PC-9 (cell line): ENCODE results near the gene AIPL1. TPM values are rescaled to one million over a fixed set of nuclear protein-coding genes. Genes with fewer than 3 reads are reported as not detected.

Experiments used
- BruUV-seq: library from RNA; stranded (reverse); fragments of 400-500 nt; replicated peaks from 2 replicates; lab custom pipeline; 2021; lab: Mats Ljungman, UMichigan
- CTCF ChIA-PET: fragments of 300-600 bp; sonication (Branson Sonifier 250); formaldehyde crosslinking; loops from one replicate; lab custom pipeline; 2022; ENCODE audit warnings: antibody characterized with exemption; lab: Charles Lee
- POLR2A ChIA-PET: fragments of 300-600 bp; sonication (Branson Sonifier 250); formaldehyde crosslinking; loops from one replicate; lab custom pipeline; 2022; ENCODE audit warnings: antibody characterized with exemption; ENCODE audit not compliant: unreplicated experiment; lab: Charles Lee
- DNase-seq, 2 experiments: peaks; one replicate each; pipeline versions ENCODE4 v3.0.0 to v3.0.0-alpha.2; 2015 to 2022; ENCODE audit warnings: mixed read lengths in 1 of 2
- H2AFZ ChIP-seq: fragments of 200-600 bp; sonication (generic); 2 replicates; pipeline ENCODE4 v1.8.1; 2017; ENCODE audit warnings: antibody characterized with exemption
- H3F3A ChIP-seq: fragments of 200-600 bp; sonication (generic); 2 replicates; pipeline ENCODE4 v1.8.1; 2017; ENCODE audit warnings: antibody characterized with exemption, mild to moderate bottlenecking, low read depth; ENCODE audit not compliant: insufficient read depth
- H3K27ac ChIP-seq: fragments of 200-600 bp; sonication (generic); 2 replicates; pipeline ENCODE4 v1.6.1; 2016; ENCODE audit warnings: mixed run types
- H3K27me3 ChIP-seq: fragments of 200-600 bp; sonication (generic); 2 replicates; pipeline ENCODE4 v1.6.1; 2016; ENCODE audit warnings: low read depth, mixed run types; ENCODE audit not compliant: insufficient read depth
- H3K36me3 ChIP-seq: fragments of 200-600 bp; sonication (generic); 2 replicates; pipeline ENCODE4 v1.6.1; 2016; ENCODE audit warnings: low read depth, mixed run types
- H3K4me1 ChIP-seq: fragments of 200-600 bp; sonication (generic); replicated peaks from 2 replicates; pipeline ENCODE4 v1.6.1; 2016; ENCODE audit warnings: mixed run types; ENCODE audit not compliant: insufficient read depth
- H3K4me2 ChIP-seq: fragments of 200-600 bp; sonication (generic); 2 replicates; pipeline ENCODE4 v1.6.1; 2017; ENCODE audit warnings: mixed run types
- H3K4me3 ChIP-seq: fragments of 200-600 bp; sonication (generic); 2 replicates; pipeline ENCODE4 v1.6.1; 2016; ENCODE audit warnings: mixed run types
- H3K79me2 ChIP-seq: fragments of 200-600 bp; sonication (generic); 2 replicates; pipeline ENCODE4 v1.6.1; 2017; ENCODE audit warnings: low read depth, mixed run types
- H3K9me2 ChIP-seq: fragments of 200-600 bp; sonication (generic); 2 replicates; pipeline ENCODE4 v1.8.1; 2017; ENCODE audit warnings: mild to moderate bottlenecking; ENCODE audit not compliant: insufficient read depth
- H3K9me3 ChIP-seq: fragments of 200-600 bp; sonication (generic); 2 replicates; pipeline ENCODE4 v1.8.1; 2016; ENCODE audit warnings: low read depth; ENCODE audit not compliant: insufficient read depth
- H4K20me1 ChIP-seq: fragments of 200-600 bp; sonication (generic); 2 replicates; pipeline ENCODE4 v1.8.1; 2017; ENCODE audit not compliant: insufficient read depth
- EZH2 ChIP-seq: fragments of 200-600 bp; sonication (generic); IDR thresholded peaks from 2 replicates; pipeline ENCODE4 v1.8.0; 2017; ENCODE audit warnings: antibody characterized with exemption, low read depth
- intact Hi-C: fragments of 100-400 bp; cut with micrococcal nuclease; formaldehyde crosslinking; loops from one replicate; pipeline ENCODE4 v1.10.0; 2022; ENCODE audit not compliant: unreplicated experiment
- total RNA-seq: library from RNA; stranded (reverse); gene quantifications from 2 replicates; pipeline ENCODE4 v1.2.3, GENCODE V29; 2021
- TF ChIP-seq, protein P1 (sequence below): fragments of 200-600 bp; sonication (generic); conservative IDR thresholded peaks from 2 replicates; pipeline ENCODE4 v1.6.1; 2017; ENCODE audit warnings: mixed run types, antibody characterized with exemption, mild to moderate bottlenecking, moderate library complexity

AIPL1 gene
- total RNA-seq, 1 experiment from 2014 or later: not detected

DNA sequence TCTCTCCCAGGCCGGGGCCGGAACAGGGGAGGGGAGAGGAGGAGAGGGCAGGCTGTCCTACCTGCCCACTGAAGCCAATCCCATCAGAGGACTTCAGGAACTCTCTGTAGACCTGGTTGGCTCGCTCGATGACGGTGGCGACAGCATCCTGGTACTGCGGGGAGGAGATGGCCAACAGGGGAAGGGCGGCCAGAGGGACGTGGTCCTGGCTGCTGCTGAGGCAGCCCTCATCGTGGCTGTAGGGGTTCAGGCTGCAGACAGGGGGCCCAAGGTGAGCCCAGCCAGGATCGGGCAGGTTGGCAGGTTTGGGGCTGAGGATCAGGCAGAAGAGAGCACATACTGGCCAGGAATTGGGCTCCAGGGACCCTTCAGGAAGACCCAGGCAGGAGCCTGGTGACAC lies 43.6 kb upstream of the AIPL1 start:
- Histone ChIP-seq H3K36me3 (no peaks in the 10 kb centered on the region), H3K9me3 (no peaks in the 10 kb centered on the region), H4K20me1 (no peaks in the 10 kb centered on the region), H3K9me2 (no peaks in the 10 kb centered on the region), H3K4me3 (no peak overlapping the region), H3K27me3 (no peaks in the 10 kb centered on the region), H3K4me2 (no peak overlapping the region), H3F3A (peaks cover 9% of the 10 kb centered on the region; the same call in 1 of the 2 replicates), H3K4me1 (peaks cover 10% of the 10 kb centered on the region), H3K27ac (no peak overlapping the region), H3K79me2 (no peaks in the 10 kb centered on the region), H2AFZ (no peak overlapping the region)
- intact Hi-C loops: no loop called here
- BruUV-seq: no TSS peak
- CTCF ChIA-PET: no interaction called here
- POLR2A ChIA-PET: no interaction called here
- TF ChIP-seq, protein P1, sequence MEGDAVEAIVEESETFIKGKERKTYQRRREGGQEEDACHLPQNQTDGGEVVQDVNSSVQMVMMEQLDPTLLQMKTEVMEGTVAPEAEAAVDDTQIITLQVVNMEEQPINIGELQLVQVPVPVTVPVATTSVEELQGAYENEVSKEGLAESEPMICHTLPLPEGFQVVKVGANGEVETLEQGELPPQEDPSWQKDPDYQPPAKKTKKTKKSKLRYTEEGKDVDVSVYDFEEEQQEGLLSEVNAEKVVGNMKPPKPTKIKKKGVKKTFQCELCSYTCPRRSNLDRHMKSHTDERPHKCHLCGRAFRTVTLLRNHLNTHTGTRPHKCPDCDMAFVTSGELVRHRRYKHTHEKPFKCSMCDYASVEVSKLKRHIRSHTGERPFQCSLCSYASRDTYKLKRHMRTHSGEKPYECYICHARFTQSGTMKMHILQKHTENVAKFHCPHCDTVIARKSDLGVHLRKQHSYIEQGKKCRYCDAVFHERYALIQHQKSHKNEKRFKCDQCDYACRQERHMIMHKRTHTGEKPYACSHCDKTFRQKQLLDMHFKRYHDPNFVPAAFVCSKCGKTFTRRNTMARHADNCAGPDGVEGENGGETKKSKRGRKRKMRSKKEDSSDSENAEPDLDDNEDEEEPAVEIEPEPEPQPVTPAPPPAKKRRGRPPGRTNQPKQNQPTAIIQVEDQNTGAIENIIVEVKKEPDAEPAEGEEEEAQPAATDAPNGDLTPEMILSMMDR: no peak
- TF ChIP-seq EZH2: no peak
- DNase-seq: no peak

DNA sequence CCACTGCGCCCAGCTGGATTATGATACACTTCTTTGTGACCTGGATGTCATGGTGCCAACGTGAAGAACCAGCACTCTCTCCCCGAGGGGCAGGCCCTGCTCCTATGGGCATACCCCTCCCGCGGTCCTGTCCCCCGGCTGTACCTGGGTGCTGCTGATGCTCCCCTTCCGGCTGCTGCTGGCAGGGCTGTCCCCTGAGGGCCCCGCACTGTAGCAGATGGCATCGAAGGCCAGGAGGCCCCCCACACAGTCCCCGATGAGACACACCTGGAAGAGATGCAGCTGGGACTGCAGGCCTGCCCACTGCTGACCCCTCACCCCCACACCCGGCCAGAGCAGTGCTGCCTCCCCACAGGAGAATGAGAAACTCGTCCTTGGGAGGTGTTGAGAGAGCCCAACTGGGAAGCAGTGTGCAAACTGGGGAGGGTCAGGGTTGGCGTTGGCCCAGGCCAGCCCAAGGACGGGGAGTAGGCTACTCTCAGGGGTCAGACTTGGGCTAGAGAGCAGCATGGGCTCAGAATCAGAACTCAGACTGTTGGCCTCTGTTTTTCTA lies 43.0 kb upstream of the AIPL1 start:
- peaks cover 13% of the 10 kb centered on the region for H3K4me1 ChIP-seq
- H3F3A ChIP-seq: peaks cover 9% of the 10 kb centered on the region; the same call in 1 of the 2 replicates
- H2AFZ ChIP-seq: no peak overlapping the region
- H3K9me2 ChIP-seq: no peaks in the 10 kb centered on the region
- H3K4me2 ChIP-seq: no peak overlapping the region
- CTCF ChIA-PET: no interaction called here
- no peaks in the 10 kb centered on the region for H3K36me3 ChIP-seq
- POLR2A ChIA-PET: no interaction called here
- TF ChIP-seq EZH2: no peak
- TF ChIP-seq, protein P1: no peak
- H3K9me3 ChIP-seq: no peaks in the 10 kb centered on the region
- H3K27me3 ChIP-seq: no peaks in the 10 kb centered on the region
- H4K20me1 ChIP-seq: no peaks in the 10 kb centered on the region
- intact Hi-C loops: no loop called here
- H3K4me3 ChIP-seq: no peak overlapping the region
- no peaks in the 10 kb centered on the region for H3K79me2 ChIP-seq
- no TSS peak for BruUV-seq
- no peak for DNase-seq
- no peak overlapping the region for H3K27ac ChIP-seq

DNA sequence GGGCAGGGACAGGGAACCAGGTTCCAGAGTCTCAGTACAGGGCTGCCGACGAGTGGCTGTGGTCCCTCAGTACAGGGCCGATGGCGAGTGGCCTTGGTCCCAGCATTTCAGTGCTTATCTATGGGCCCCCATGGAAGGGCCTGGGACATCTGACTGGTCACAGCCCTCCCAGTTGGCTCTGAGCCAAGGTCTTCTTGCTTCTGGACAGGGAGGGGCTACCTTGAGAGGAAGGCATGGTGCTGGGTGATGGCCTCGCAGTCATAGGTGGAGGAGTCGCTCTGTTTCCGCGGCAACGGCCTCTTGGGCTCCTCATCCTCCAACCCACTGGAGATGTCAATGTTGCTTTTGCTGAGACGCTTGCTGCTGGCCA lies 41.9 kb upstream of the AIPL1 start:
- H3K27me3 ChIP-seq: no peaks in the 10 kb centered on the region
- no TSS peak for BruUV-seq
- H4K20me1 ChIP-seq: no peaks in the 10 kb centered on the region
- TF ChIP-seq, protein P1: no peak
- no peak for TF ChIP-seq EZH2
- CTCF ChIA-PET: interaction anchor here (0.6 to 0.7 kb wide), 2 partner anchors 15 to 92 kb away, joined by 4 to 6 read pairs; no protein-coding TSS in a partner anchor
- no peaks in the 10 kb centered on the region for H3K9me2 ChIP-seq
- H3K36me3 ChIP-seq: no peaks in the 10 kb centered on the region
- H3F3A ChIP-seq: peaks cover 15% of the 10 kb centered on the region
- no peak overlapping the region for H2AFZ ChIP-seq
- H3K79me2 ChIP-seq: no peaks in the 10 kb centered on the region
- intact Hi-C loops: no loop called here
- peaks cover 24% of the 10 kb centered on the region for H3K4me1 ChIP-seq
- no peaks in the 10 kb centered on the region for H3K9me3 ChIP-seq
- no peak for DNase-seq
- no peak overlapping the region for H3K4me3 ChIP-seq
- POLR2A ChIA-PET: no interaction called here
- no peak overlapping the region for H3K27ac ChIP-seq
- H3K4me2 ChIP-seq: no peak overlapping the region
